ENCODE results near the gene IL1RN. TPM values are rescaled to one million over a fixed set of nuclear protein-coding genes. Genes with fewer than 3 reads are reported as not detected.
A peak's percentile ranks its signal among the peaks of the same experiment; 100 is the strongest.

IL1RN gene
- total and polyA plus RNA-seq, 8 donors = 0.37 to 3.1 (median 1.4) TPM; not detected in 1

- Histone ChIP-seq H3K9me3 (no peaks in the 10 kb centered on the region), H3K27ac (no peak overlapping the region), H3K36me3 (no peaks in the 10 kb centered on the region), H3K27me3 (no peaks in the 10 kb centered on the region), H3K4me3 (no peak overlapping the region), H3K4me1 (no peaks in the 10 kb centered on the region)
- TF ChIP-seq, protein P1, sequence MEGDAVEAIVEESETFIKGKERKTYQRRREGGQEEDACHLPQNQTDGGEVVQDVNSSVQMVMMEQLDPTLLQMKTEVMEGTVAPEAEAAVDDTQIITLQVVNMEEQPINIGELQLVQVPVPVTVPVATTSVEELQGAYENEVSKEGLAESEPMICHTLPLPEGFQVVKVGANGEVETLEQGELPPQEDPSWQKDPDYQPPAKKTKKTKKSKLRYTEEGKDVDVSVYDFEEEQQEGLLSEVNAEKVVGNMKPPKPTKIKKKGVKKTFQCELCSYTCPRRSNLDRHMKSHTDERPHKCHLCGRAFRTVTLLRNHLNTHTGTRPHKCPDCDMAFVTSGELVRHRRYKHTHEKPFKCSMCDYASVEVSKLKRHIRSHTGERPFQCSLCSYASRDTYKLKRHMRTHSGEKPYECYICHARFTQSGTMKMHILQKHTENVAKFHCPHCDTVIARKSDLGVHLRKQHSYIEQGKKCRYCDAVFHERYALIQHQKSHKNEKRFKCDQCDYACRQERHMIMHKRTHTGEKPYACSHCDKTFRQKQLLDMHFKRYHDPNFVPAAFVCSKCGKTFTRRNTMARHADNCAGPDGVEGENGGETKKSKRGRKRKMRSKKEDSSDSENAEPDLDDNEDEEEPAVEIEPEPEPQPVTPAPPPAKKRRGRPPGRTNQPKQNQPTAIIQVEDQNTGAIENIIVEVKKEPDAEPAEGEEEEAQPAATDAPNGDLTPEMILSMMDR (IDR thresholded peaks at IDR 0.05) = no peak
- WGBS, 2 donors = 63 to 76% methylated on average over 6 of the region's 6 CpGs
- no peak for ATAC-seq
- FAIRE-seq = no peak
- DNase-seq = no peak
- intact Hi-C loops (cut with DNase I) = no loop called here
Observed at GRCh38 chr2:113124984-113125855, 2.2 kb upstream of the IL1RN start.

DNA sequence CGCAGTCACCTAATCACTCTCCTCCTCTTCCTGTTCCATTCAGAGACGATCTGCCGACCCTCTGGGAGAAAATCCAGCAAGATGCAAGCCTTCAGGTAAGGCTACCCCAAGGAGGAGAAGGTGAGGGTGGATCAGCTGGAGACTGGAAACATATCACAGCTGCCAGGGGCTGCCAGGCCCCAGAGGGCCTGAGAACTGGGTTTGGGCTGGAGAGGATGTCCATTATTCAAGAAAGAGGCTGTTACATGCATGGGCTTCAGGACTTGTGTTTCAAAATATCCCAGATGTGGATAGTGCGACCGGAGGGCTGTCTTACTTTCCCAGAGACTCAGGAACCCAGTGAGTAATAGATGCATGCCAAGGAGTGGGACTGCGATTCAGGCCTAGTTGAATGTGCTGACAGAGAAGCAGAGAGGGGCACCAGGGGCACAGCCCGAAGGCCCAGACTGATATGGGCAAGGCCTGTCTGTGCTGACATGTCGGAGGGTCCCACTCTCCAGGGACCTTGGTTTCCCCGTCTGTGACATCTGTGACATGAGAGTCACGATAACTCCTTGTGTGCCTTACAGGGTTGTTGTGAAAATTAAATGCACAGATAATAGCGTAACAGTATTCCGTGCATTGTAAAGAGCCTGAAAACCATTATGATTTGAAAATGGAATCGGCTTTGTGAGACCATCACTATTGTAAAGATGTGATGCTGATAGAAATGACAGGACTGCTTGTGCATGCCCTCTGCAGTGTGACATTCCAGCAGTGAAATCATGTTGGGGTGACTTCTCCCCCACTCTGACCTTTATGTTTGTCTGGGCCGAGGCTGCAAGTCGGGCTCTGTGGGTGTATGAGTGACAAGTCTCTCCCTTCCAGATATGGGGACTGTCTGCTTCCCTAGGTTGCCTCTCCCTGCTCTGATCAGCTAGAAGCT, 510 bp downstream of the IL1RN start:
- Histone ChIP-seq H3K36me3 (no peaks in the 10 kb centered on the region), H3K9me3 (no peaks in the 10 kb centered on the region), H3K4me1 (no peaks in the 10 kb centered on the region), H3K27me3 (no peaks in the 10 kb centered on the region), H3K4me3 (peak overlapping the region in 1 of 4 donors; percentile 14), H3K27ac (no peak overlapping the region)
- ATAC-seq = no peak
- intact Hi-C loops (cut with DNase I) = no loop called here
- 82% methylated on average over 15 of the region's 15 CpGs for WGBS, 2 donors
- FAIRE-seq = no peak
- TF ChIP-seq, protein P1 (IDR thresholded peaks at IDR 0.05) = no peak
- no peak for DNase-seq

DNA sequence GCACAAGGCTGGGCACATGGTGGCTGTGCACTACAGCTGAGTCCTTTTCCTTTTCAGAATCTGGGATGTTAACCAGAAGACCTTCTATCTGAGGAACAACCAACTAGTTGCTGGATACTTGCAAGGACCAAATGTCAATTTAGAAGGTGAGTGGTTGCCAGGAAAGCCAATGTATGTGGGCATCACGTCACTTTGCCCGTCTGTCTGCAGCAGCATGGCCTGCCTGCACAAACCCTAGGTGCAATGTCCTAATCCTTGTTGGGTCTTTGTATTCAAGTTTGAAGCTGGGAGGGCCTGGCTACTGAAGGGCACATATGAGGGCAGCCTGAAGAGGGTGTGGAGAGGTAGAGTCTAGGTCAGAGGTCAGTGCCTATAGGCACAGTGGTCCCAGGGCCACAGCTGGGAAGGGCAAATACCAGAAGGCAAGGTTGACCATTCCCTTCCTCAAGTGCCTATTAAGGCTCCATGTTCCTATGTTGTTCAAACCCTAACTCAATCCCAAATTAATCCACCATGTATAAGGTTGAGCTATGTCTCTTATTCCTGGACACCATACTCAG, 2.2 kb downstream of the IL1RN start:
- Histone ChIP-seq H3K27ac (no peak overlapping the region), H3K36me3 (no peaks in the 10 kb centered on the region), H3K4me3 (no peak overlapping the region), H3K9me3 (no peaks in the 10 kb centered on the region), H3K27me3 (no peaks in the 10 kb centered on the region), H3K4me1 (no peaks in the 10 kb centered on the region)
- 58 to 82% methylated on average over 2 of the region's 2 CpGs for WGBS, 2 donors
- TF ChIP-seq, protein P1 (IDR thresholded peaks at IDR 0.05) = no peak
- FAIRE-seq = no peak
- DNase-seq = no peak
- intact Hi-C loops (cut with DNase I) = loop anchor here in 1 of 3 donors (5.0 kb wide), 1 partner anchor 243 kb away; no protein-coding TSS in a partner anchor
- no peak for ATAC-seq

DNA sequence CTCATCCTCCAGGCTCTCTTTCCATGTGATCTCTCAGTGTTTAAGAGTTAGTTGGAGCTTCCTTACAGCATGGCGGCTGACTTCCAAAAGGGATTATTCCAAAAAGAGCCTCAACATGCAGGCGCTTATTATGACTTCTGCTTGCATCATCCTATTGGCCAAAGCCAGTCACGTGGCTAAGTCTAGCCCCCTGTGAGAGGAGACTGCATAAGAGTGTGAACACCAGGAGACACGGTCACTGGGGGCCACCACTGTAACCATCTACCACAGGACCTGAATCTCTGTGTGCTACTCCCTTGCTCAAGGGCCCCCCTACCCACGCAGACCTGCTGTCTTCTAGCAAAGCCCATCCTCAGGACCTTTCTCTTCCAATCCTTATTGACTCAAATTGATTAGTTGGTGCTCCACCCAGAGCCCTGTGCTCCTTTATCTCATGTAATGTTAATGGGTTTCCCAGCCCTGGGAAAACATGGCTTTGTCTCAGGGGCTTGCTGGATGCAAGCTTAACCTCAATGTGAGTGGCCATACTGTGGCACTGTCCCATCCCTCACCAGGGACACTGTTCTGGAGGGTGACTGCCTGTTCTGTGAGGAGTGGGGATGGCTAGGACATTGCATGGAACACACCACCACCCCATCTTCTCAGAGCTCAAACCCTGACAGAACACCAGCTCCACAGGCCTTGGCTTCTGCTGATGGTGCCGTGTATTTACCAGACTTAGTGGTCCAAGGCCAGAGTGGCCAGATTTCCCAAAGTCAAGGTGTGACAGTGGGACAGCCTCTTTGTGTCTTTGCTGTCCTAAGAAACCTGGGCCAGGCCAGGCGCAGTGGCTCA, 4.2 kb downstream of the IL1RN start:
- H3K4me1 ChIP-seq = no peaks in the 10 kb centered on the region
- ATAC-seq (no peak), FAIRE-seq (no peak), DNase-seq (no peak)
- H3K27me3 ChIP-seq = no peaks in the 10 kb centered on the region
- WGBS, 2 donors = 81 to 83% methylated on average over 7 of the region's 7 CpGs
- no peaks in the 10 kb centered on the region for H3K9me3 ChIP-seq
- intact Hi-C loops (cut with DNase I) = loop anchor here in 1 of 3 donors (5.0 kb wide), 1 partner anchor 241 kb away; no protein-coding TSS in a partner anchor
- H3K36me3 ChIP-seq = no peaks in the 10 kb centered on the region
- TF ChIP-seq, protein P1 (IDR thresholded peaks at IDR 0.05) = no peak
- no peak overlapping the region for H3K4me3 ChIP-seq
- no peak overlapping the region for H3K27ac ChIP-seq
